ENCODE measurements around the gene HIPK1.
"Not testable (repeated sequence)": the region's sequence is repeated elsewhere in the genome, so short reads cannot be mapped to it uniquely, and the experiment has no call there.

The HIPK1 gene

GRCh38 chr1:113946112-113946511, 17.0 kb downstream of the HIPK1 start:
- FAIRE-seq = no peak

DNA sequence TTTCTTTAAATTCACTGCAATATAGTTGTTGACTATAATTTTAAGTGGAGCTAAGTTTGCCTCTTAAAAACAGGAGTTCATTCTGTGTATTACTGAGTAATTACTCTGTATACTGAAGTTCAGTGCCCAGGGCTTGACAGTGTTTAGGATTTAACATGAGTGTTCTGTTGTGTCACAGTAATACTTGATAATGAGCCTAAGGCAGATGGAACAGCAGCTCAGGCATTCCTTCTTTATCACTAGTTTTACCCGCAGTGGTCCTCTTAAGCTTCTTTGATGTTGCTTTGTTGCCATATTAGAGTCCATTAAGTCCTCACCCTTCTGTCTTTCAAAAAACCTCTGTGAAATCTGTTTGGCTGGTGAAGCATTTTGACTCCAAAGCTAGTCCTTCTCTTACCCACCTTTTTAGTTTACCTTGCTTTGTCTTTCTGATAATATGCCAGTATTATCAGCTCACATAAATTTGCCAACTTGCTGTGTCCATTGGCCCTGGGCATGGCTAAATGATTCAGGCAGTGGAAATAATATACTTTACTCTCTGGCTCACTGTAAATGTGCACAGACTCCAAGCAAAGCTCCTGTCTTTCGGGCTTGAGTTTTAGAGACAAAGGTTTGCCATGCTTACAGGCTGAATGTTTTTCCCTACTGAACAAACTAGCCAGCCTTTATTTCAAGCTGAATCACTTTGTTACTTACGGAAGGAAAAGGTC, 17.7 kb downstream of the HIPK1 start:
- no peak for FAIRE-seq

DNA sequence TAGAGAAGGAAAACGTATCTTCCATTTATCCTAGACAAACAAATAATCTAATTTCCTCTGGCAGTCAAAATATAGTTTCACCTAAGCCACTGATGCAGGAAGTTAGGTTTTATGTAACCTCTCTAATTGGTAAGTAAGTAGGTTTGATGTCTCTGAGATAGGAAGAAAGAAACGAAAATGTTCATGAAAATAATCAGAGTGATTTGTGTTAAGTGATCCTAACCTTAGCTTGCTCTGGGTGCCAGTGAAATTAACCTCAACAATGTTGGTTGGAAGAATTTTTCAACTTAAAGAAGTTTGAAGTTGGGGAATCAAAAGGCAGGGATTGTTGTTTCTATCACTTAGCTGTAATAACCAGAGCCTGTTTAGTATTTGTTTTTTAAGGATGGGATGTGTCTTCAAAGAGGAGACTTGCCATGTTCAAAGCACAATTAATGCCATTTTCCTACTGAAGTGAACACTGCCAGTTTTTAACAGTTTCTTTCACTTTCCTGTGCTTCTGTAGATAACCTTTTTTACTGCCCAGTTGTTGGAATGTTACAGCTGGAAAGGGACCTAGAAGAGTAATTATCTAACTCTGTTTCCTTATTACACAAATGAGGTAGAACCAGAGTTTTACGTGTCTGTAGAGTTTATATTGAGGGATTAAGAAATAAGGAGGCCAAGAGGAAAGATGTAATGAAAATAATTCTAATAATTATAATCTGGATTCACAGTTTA, 18.4 kb downstream of the HIPK1 start:
- no peak for FAIRE-seq

GRCh38 chr1:113948151-113948550, 19.0 kb downstream of the HIPK1 start:
- not testable (repeated sequence) for FAIRE-seq

DNA sequence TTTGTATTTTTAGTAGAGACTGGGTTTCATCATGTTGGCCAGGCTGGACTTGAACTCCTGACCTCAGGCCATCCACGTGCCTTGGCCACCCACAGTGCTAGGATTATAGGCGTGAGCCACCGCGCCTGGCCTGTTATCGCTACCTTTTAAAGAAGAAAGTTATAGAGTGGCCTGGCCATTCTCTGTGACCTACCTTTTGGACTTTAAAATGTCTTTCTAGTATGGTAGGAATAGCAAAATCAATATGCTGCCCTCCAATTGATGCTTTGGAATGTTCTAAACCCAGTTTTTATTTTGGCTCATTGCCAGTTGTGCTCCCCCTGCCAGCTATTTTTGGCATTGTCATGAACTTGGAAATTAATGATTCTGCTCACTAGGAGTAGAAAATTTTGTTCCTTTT, 19.9 kb downstream of the HIPK1 start:
- FAIRE-seq = no peak

DNA sequence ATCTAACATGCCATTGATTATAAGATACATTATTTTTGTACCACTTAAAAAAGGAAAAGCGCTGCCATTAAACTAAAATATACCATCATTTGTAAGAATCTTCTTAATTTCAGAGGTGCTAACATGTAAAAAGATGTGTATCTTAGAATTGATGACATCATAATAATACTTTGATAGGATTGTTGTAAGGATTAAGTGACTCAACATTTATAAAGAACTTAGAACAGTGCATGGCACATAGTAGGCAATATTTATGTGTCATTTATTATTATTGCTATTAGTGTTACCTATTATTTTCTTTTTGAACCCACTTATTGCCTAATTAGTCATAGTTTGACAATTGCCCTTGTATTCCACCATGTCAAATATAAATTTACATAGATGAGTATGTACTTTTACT, 21.8 kb downstream of the HIPK1 start:
- FAIRE-seq = no peak

DNA sequence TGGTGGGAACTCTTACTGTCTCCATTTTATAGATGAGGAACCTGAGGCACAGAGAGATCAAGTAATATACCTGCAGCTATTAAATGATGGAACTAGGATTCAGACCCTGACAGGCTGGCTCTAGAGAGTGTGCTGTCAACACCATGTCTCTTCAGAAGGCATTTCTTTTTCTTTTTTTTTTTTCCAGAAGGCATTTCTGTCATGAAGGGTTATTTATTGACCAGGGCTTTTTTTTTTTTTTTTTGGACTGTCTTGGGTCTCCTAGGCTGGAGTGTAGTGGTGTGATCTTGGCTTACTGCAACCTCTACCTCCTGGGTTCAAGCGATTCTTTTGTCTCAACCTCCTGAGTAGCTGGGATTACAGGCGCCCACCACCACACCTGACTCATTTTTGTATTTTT, 22.6 kb downstream of the HIPK1 start:
- FAIRE-seq = no peak

DNA sequence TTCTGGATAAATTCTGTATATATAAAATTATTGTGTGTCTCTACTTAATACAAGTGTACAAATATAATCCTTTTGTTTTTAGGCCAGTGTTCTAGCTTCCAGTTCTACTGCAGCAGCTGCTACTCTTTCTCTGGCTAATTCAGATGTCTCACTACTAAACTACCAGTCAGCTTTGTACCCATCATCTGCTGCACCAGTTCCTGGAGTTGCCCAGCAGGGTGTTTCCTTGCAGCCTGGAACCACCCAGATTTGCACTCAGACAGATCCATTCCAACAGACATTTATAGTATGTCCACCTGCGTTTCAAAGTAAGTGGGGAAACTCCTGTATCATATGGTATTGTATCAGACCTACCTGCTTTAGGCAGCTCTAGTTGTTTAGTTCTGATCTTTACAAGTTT, 28.9 kb downstream of the HIPK1 start:
- no peak for FAIRE-seq

DNA sequence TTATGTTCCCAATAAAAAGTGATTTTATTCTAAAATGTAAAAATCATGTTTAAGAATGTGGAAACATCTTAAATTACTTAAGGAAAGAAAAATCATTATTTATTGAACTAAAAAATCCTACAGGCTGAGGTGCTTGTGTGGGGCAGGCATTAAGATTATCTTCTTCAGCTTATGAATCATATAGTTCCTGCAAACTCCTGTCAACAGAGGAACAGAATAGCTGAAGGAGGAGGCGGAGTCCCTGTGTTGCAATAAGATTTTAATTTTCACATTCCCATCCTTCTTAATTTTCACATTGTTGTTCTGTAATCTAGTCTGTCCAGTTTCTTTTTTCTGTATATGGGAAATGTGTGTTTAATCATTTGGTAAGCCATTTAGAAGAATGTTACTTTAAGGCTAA, 29.6 kb downstream of the HIPK1 start:
- FAIRE-seq = no peak

DNA sequence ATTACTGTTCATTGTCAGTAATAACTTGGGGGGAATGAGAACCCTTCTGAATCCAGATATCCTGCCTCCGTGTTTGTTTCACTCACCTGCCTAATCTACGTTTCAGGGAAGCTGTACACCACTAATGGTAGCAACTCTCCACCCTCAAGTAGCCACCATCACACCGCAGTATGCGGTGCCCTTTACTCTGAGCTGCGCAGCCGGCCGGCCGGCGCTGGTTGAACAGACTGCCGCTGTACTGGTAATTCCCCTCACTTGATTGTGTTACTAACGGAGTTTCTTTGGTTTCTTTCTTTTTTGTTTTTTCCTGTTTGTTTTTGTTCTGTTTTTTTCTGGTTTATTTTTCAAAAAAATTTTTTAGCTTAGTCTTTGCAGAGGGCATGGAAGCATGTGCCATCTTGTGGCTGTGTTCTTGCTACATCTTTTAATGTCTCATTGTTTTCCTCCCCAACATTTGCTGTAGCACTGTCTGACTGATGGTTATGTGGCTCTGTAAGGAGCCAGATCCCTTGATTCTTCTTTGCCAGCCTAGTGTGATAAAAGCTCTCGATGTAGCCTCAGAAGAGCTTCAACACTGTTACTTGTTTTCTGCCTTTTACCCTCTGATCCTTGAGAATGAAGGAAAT, 34.3 kb downstream of the HIPK1 start:
- no peak for FAIRE-seq

DNA sequence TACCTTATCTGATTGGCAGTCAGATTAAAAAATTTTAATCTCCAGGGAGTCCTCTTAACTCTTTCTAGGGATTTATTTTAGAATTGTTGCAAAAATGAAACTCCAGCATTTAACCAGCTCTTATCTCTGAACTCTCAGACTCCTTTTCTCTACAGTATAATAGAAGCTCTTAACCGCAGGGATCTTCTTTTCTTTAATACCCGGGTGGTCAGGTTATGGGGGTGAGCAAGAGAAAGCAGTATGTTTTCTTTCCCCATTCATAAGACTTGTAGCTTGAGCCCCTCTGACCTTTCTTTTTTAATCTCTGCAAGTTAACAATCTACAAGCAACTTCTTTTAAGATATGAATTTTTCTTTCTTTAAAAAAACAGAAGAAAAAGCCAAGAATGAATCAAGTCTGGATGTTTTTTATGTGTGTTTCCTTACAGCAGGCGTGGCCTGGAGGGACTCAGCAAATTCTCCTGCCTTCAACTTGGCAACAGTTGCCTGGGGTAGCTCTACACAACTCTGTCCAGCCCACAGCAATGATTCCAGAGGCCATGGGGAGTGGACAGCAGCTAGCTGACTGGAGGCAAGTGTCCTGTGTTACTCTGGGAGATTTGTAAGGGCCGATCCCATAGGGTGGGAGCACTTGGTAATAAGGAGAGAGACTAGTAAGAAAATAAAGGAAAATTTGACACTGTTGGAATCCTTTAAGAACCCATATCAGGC, 36.7 kb downstream of the HIPK1 start:
- FAIRE-seq = no peak

DNA sequence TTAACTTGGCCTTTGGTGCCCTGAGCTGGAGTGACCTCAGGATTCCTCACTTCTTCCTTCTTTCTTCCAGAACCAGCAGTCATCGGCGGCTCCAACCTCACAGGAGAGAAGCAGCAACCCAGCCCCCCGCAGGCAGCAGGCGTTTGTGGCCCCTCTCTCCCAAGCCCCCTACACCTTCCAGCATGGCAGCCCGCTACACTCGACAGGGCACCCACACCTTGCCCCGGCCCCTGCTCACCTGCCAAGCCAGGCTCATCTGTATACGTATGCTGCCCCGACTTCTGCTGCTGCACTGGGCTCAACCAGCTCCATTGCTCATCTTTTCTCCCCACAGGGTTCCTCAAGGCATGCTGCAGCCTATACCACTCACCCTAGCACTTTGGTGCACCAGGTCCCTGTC, 43.8 kb downstream of the HIPK1 start:
- FAIRE-seq = no peak

GRCh38 chr1:113975211-113975895, 46.2 kb downstream of the HIPK1 start:
- no peak for FAIRE-seq

GRCh38 chr1:113976609-113977278, 47.6 kb downstream of the HIPK1 start:
- FAIRE-seq = peak; percentile 91

DNA sequence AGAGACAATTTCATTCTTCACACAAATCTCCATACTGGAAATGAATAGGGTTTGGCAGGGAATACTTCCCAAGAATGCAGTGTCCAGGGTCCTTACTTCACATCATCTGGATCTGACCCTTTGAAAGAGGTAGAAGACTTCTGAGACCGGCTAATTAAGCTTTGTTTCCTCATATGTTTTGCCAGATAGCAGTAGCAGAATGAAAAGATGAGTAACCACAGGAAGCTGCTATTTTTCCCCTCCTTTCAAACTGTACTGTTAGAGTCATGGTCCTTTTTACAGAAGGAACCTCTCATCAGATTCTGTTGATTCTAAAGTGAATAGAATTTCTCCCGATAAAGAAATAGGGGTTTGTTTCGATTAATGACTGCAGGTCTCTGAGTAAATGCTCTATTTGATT, 48.8 kb downstream of the HIPK1 start:
- FAIRE-seq = no peak

GRCh38 chr1:113978863-113979702, 50.0 kb downstream of the HIPK1 start, which contains the start of gene OLFML3:
Gene OLFML3, plus strand, starts transcription at chr1:113979474. Its CDS starts 43 bp downstream, at chr1:113979517.
- FAIRE-seq = peak; percentile 86

DNA sequence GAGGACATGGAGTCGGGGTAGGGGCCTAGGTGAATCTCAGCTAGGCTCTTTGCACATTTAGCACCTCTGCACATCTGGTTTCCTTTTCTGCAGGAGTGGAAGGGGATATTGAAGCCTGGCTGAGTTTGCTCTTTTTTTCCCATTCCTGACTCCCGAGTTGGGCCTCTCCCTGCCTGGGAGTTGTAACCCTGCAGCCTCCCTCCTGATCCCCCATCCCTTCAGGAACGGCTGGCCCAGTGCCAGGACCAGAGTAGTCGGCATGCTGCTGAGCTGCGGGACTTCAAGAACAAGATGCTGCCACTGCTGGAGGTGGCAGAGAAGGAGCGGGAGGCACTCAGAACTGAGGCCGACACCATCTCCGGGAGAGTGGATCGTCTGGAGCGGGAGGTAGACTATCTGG, 51.0 kb downstream of the HIPK1 start:
- no peak for FAIRE-seq

GRCh38 chr1:113981962-113982931, 53.1 kb downstream of the HIPK1 start:
- peak; percentile 74 for FAIRE-seq

DNA sequence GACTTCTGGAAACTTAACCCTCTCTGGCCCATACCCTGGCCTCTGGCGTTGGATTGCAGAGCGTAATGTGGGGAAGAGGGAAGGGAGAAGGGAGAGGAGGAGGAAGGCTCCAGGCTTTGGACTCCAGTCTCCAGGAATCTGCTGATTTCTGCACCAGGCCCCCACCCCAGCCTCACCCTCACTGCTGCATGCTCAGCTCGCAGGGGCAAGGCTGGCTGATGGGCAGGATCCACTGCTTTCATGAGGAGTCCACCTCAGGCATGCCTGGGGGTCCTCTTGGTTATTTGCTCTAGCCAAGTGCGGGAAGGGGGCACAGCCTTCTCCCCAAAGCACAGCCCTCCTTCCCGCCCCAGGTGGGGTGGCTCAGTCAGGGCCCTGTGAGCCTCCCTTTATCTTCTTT, 53.8 kb downstream of the HIPK1 start:
- FAIRE-seq = no peak

DNA sequence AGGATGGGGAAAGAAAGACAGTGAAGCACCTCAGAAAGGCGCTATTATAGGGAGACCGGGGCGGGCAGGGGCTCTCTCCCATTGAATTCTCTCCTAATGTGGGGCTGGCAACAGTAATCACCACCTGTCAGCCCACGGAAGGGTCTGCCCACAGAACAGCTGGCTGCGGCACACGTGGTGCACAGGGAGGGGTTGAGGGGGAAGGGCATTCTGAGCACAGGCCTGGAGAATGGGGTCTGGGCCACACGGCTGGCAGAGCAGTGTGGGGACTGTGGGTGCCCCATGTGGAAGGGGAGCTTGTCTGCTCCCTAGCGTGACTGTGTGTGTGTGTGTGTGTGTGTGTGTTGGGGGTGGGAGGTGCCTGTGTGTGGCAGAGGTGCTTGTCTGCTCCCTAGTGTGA, 54.3 kb downstream of the HIPK1 start:
- no peak for FAIRE-seq
